Epithelial cell of proximal tubule (primary cell): ENCODE results near the gene KLHL6. TPM values are rescaled to one million over a fixed set of nuclear protein-coding genes. Genes with fewer than 3 reads are reported as not detected.
"Not testable (repeated sequence)": the region's sequence is repeated elsewhere in the genome, so short reads cannot be mapped to it uniquely, and the experiment has no call there.

Experiments
- DNase-seq: peaks from one replicate; pipeline ENCODE4 v3.0.0-alpha.2; 2011; ENCODE audit warnings: low read depth
- H3K4me3 ChIP-seq: 2 replicates; pipeline ENCODE4 v1.5.1; 2011; ENCODE audit warnings: low read depth, mild to moderate bottlenecking, low read length
- CTCF ChIP-seq: conservative IDR thresholded peaks from 2 replicates; pipeline ENCODE4 v1.5.1; 2012; ENCODE audit warnings: low read depth, mild to moderate bottlenecking, low read length
- total RNA-seq: library from RNA; depleted of rRNA; stranded (reverse); fragments of >200 nt; gene quantifications from 2 replicates; pipeline ENCODE4 v1.2.3, GENCODE V29; 2015

Gene KLHL6
- total RNA-seq, 1 donor from 2014 or later = not detected

- DNase-seq = no peak
- no peak for TF ChIP-seq CTCF
- H3K4me3 ChIP-seq = no peak overlapping the region
Measured at GRCh38 chr3:183526838-183527427, 28.6 kb downstream of the KLHL6 start.

GRCh38 chr3:183524476-183524875 is 31.0 kb downstream of the KLHL6 start:
- H3K4me3 ChIP-seq = no peak overlapping the region
- no peak for DNase-seq
- no peak for TF ChIP-seq CTCF

GRCh38 chr3:183520741-183521556 is 34.6 kb downstream of the KLHL6 start:
- not testable (repeated sequence) for H3K4me3 ChIP-seq, DNase-seq

GRCh38 chr3:183520295-183520694 is 35.2 kb downstream of the KLHL6 start:
- H3K4me3 ChIP-seq = not testable (repeated sequence)

GRCh38 chr3:183519891-183520290 is 35.6 kb downstream of the KLHL6 start:
- no peak for DNase-seq
- TF ChIP-seq CTCF = no peak
- H3K4me3 ChIP-seq = no peak overlapping the region

More at GRCh38 chr3:183520295-183520694, 35.2 kb downstream of the KLHL6 start:
- not testable (repeated sequence) for DNase-seq

- TF ChIP-seq CTCF = no peak
- no peak overlapping the region for H3K4me3 ChIP-seq
- DNase-seq = no peak
Measured at GRCh38 chr3:183518491-183519251, 36.8 kb downstream of the KLHL6 start.

GRCh38 chr3:183517607-183518006 is 37.9 kb downstream of the KLHL6 start:
- no peak for DNase-seq
- no peak overlapping the region for H3K4me3 ChIP-seq
- TF ChIP-seq CTCF = no peak
